NT2/D1 (cell line): ENCODE data around the gene GPR61.

Experiments used
- YY1 ChIP-seq: IDR thresholded peaks from 2 replicates; pipeline ENCODE4 v1.6.1; 2011; ENCODE audit not compliant: insufficient read length, insufficient read depth
- ZNF274 ChIP-seq: IDR thresholded peaks from 2 replicates; pipeline ENCODE4 v1.6.1; 2011; ENCODE audit warnings: mild to moderate bottlenecking, low read depth, low read length

DNA sequence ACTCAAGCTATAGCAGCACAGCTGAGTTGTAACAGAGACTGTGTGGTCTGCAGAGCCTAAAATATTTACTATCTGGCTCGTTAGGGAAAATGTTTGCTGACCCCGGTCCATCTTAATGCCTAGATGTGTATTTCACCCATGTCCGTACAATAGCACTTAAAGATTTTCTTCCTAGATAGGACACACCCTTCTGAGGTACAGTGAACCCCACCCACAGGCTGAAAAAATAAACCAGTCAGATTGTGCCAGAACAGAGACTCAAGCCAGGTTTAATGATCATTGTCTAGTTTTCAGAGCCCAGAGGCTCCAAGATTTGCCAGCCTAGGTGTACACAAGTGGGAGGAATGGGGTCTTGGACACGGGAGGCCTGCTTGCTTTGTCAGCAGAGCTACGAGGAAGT lies 35.7 kb upstream of the GPR61 start:
- TF ChIP-seq YY1 (no peak), ZNF274 (no peak)
